ENCODE measurements around the gene TMIGD1.

The TMIGD1 gene

DNA sequence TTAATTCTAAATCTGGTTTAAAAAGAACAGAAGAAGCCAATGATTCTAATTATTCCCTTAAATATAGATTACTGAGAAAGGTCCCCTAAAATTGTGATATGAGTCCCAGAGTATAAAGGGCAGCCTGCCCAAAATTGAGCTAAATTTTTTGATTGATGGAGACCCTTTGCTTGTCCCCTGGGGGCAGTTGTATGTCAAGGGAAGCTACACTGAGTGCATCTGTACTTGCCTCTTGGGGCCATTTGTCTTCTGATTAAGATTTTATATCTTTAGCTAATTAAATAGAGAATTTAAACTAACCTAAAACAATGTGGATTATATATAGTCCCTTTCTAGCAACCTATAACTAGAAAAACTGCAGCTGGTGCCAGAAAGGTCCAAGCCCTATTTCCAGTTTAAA, 54.7 kb downstream of the TMIGD1 start:
- FAIRE-seq, result no peak

DNA sequence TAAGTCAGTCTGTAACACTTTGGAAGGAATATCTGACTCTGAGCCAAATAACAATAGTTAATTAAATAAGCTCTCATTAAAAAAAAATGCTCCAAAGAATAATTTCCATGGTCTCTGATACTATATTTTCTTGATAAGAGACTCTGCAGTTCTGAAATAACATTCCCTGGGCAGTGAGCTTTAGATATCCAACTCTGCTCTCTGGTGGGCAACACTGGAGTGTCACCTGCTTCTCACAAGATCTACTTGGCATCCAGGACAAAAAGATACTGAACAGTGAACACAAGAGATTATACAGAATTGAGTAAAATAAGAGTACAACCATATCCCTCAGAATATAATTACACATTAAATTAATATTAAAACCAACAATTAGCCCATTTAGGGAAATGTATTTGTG, 55.8 kb downstream of the TMIGD1 start:
- no peak for FAIRE-seq

DNA sequence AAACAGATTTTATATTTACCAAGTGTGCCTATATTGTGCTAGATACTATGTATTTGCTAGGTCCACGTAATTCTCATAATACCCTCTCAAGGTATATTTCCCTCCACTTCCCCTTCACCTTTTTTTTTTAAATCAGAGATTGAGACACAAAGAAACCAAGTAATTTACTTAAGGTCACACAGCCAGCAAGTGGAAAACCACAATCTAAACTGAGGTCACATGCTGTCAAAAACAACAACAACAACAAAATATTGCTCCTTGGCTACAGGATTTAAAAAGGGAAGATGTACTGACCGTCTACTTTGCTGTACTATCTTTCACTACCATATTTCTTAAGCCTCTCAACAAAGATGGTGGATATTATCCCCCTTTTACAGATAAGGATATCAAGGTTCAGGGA, 57.9 kb downstream of the TMIGD1 start:
- no peak for FAIRE-seq

DNA sequence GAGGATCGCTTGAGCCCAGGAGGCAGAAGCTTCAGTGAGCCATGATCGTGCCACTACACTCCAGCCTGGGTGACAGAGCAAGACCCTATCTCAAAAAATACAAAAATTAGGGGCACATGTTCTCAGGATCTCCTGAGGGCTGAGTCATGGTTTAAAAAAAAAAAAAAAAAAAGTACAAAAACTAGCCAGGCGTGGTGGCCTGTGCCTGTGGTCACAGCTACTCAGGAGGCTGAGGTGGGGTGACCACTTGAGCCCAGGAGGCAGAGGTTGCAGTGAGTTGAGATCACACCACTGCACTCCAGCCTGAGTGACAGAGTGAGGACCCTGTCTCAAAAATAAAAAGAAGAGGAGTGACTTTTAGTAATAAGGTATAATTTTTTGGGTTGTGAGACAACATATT, 59.0 kb downstream of the TMIGD1 start:
- no peak for FAIRE-seq

DNA sequence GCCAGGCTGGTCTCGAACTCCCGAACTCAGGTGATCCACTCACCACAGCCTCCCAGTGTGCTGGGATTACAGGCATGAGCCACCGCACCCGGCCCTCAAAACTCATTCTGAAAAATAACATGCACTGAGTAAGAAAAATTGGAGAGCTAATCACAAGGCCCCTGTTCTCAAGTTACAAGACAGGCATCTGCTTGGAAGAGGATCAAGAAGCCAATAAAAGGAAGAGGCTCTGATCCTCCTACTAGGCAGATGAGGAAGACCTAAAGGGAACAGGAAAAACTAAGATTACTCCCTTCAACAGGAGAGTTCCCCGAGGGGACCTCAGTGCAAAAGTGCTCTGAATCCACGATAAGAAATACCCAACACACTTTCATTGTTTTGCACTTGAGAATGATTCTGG, 60.5 kb downstream of the TMIGD1 start:
- FAIRE-seq, result no peak

DNA sequence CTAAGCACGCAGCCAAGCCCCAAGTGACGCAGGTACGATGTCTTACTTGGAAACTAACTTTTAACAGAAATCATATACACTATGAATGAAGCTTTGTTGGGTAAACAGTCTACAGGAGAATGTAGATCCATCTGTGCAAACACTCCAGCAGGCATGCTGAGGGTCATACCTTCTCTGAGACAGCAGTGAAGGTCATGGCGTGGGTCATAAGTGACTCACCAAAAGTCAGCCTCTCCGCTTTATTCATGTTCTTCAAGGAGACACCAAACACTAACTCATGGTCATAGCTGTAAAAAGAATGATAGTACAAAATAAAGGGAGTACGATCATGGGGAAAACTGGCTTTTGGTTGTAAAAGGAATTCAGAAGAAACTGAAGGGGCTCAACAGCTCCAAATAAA, 62.8 kb downstream of the TMIGD1 start:
- FAIRE-seq, result no peak

DNA sequence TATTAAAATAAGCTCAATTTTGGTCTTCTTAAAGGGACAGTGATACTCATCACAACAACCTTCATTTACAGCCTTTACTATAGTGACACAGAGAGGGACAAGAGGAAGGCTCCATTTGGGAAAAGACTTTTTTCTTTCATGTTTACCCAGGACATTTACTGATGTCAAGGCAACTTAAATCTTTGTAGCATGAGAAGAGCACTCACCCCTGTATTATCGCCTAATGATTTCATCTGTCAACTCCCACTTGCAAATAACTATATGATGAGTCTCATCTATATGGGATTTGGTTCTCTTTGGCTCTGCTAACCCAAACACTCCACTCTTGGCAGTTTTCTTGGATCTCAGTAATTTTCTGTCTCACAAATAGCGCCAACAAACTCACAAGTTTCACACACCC, 66.2 kb downstream of the TMIGD1 start:
- no peak for FAIRE-seq
